GM13977 (cell line): ENCODE results near the gene SRGAP2B.
"Not testable (repeated sequence)": the region's sequence is repeated elsewhere in the genome, so short reads cannot be mapped to it uniquely, and the experiment has no call there.

Experiments used
- DNase-seq: peaks from one replicate; pipeline ENCODE4 v3.0.0; 2012; ENCODE audit warnings: low spot score
- in situ Hi-C: fragments of 300-500 bp; cut with MboI; formaldehyde crosslinking; loops from one replicate; pipeline ENCODE4 v1.12.0; 2022; ENCODE audit warnings: low sequenced_read_pairs, low pct_unique_long_range_greater_than_20kb, mixed read lengths, inconsistent platforms; ENCODE audit not compliant: unreplicated experiment

SRGAP2B gene

DNA sequence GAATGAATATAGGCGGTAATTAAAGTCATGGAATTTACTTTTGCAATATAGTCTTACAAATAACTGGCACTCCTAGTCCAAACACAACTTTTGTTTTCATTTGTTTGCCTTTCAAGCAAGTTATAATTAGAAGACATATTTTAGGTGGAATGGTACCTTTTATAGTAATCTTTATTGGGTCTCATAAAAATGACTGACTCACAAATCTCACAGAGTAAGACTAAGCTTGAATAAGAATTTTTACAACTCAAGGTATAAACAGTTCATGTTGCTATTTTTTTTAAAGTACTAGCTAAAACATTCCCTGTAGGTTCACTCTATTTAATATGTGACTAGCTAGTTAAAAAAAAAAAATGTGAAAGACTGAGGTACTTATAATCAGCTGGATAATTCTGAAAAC lies 6.6 kb upstream of the SRGAP2B start:
- DNase-seq, in situ Hi-C loops: not testable (repeated sequence)

DNA sequence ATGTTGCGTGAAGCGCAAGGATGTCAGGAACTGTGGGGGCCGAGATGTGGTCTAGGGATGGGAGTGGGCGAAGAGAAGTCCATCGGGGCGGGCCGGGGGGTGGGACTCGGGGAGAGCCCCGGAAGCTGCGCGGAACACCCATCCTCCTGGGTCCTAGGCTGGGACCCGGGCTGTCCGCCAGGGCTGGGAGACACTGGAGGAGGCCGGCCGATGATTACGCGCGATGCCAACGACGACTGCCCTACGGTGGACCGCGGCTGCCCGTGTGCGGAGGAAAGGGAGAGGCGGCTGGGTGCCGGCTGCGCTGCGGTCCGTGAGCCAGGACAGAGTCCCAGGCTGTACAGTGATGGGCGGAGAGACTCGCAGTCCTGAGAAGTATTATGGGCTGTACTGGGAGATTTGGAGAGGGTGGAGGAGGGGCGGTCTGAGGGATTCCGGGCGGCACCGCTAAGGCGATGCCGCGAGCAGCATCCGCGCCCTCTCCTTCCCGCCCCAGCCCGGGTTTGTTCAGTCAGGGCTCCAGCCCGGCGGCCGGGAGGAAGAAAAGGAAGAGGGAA lies 395 bp downstream of the SRGAP2B start:
- in situ Hi-C loops, DNase-seq: not testable (repeated sequence)

DNA sequence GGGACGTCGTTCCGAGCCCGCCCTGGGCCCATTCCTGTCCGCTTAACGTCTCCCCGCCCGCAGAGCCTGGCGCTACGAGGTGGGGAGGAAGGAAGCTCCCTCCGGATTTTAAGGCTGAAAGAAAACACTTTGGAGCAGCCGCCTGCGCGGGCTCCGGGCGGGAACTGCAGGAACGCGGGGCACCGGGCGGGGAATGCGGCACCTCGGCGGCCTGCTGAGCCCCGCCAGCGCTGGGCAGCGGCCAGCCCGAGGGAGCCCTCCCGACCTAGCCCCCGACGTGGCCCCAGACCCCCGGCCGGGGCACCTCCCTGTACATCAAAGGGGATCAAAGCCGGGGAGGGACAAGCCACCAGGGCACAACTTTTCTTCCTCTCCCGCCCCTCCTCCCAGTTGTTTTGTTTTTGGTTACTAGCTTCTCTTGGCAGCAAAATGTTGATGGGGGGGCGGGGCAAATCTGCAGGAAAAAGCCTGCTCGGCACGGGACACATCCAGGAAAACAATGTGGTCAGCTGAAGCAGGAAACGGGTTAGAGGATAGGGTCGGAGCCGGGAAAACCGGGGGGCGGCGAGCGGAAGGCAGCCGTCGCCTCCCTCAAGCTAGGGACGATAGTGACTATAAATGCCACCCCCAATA lies 1.5 kb downstream of the SRGAP2B start:
- DNase-seq, in situ Hi-C loops: not testable (repeated sequence)

DNA sequence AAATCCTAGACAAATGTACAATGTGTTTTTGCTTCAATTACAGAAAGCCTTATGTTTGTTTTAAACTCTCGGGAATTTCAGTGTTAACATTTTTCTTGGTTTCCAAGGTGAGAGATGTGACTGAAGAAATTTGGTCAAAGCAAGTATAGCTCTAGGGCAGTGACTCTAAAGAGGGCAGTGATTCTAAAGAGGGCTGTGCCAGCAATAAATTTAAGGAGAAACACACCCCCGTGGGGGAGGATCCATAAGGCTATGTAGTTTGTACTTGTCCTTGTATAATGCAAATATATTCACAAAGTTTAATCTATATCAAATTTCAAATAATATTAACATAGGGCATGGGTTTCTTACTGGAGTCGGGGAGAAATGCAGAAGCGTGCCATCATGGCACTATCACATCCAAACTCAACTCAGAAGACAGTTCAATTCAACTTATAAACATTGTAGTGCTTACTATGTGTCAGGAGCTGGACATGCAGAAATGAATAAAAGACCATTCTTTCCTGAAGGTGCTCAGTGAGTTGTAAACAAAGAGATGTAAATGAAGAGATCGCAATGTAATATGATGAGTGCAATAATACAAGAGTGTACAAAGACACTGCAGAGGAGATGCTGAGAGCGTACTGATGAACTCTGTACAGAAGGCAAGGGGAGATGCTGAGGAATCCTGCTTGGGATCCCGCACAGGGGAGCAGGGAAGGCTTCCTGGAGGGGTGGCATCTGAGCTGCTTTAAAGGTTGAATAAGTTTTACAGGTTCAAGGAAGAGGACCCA lies 12.5 kb downstream of the SRGAP2B start:
- DNase-seq, in situ Hi-C loops: not testable (repeated sequence)

DNA sequence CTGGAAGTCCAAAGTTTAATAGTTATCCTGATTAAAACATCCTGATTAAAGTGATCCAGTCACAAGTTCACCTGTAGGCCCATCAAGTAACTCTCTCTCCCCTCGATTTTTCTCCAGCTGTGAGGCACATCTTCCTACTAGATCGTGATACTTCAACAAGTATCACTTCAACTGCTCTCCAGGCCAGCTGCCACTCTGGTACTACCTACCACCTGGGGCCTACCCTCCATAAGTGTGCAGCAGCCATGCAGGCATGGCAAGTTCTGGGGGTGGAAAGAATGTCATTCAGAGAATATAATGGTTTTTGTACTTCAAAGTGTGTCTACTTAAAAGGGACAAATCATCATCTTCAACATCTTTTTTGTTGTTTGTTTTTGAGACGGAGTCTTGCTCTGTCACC lies 14.9 kb downstream of the SRGAP2B start:
- DNase-seq, in situ Hi-C loops: not testable (repeated sequence)

DNA sequence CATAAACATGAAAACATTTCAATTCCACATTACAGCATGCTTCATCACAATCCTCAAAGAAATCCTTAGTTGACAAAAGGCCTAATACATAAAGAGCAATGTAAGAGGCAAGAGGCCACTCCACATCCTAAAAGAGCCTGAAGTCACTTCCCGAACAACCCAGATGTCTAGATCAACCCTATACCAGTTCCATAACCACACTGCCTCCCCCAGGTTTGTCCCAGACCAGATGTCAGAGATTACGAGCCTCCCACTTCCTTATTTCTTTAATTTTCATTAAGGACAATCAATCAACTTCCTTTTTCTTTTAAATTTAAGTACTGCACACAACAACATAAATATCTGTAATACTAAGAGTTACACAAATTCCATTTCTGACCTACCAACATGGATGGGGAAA lies 15.4 kb downstream of the SRGAP2B start:
- DNase-seq, in situ Hi-C loops: not testable (repeated sequence)

DNA sequence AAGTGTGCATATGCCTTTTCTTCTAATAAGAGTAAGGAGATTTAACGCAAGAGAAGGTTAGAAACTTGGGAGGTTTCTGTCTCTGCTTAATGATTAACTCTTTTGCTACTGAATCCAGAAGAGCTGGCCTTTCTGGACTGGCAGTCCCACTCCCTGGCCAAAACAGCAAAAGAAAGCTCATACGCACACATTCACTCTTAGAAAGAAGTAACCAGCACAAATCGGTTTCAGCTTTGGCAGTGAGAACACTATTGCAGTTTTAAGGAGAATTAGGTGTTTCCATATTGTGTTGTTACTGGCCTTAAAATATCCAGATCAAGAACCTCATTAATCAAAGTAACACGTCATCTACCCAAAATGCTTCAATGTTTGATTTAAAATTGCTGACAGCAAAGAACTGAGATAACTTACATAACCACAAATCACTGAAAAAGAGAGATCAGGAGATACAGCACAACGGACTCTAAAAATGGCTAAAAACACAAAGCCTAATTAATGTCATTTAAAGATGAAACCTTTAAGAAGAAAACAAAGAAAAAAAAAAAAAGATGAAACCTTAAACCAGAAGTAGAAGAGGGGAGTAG lies 16.2 kb downstream of the SRGAP2B start:
- DNase-seq, in situ Hi-C loops: not testable (repeated sequence)

DNA sequence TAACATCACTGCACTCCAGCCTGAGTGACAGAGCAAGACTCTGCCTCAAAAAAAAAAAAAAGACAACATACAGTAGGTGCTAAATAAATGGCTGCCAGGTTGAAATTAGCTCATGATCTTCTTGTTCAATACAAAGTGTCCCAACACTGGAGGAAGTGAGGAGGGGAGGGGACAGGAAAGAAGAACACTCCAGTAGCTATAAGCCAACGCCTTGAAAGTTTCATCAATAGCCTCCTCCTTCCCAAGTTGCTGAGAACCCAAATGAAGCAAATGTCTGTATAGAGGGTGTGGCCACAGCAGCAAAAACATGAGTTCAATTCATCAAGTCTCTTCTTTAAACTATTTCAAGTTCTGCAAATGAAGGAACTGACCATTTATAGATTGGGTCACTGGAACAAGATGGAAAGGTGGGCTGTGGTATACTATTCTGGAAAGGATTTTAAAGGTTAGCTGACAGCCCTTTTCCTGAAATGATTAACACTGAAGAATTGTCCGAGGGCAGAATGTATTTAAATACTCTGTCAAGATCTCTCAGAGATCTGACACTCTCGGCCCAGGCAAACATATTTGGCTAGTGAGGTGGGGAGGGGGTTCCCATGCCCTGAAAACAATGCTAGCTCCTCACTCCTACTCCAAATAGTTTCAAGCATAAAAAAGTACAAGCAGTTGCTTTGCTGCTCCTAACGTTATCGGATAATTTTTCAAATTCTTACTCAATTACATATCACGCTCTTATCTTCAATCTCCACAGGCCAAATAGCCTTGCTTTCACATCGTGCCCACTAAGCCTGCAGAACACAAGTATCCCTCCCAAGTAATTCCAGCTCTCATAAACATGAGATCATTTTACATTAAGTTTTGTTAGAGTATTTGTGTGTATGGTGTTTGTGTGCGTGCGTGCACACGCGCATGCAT lies 17.0 kb downstream of the SRGAP2B start:
- in situ Hi-C loops, DNase-seq: not testable (repeated sequence)

DNA sequence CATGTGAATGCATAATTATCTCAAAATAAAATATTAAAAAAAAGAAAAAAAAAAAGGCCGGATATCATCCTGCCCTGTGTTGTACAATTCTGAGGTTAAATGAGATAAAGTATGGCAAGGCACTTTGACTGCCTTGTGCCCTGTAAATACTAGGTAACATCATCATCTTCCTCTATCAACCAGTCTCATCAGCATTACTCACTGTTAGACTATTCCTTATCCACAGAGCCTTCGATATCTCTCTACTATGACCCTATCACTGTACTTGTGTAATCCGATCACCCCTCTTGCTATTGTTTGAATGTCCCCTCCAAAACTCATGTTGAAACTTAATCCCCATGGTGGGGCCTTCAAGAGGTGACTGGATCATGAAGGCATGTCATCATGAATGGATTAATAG lies 18.3 kb downstream of the SRGAP2B start:
- in situ Hi-C loops, DNase-seq: not testable (repeated sequence)

DNA sequence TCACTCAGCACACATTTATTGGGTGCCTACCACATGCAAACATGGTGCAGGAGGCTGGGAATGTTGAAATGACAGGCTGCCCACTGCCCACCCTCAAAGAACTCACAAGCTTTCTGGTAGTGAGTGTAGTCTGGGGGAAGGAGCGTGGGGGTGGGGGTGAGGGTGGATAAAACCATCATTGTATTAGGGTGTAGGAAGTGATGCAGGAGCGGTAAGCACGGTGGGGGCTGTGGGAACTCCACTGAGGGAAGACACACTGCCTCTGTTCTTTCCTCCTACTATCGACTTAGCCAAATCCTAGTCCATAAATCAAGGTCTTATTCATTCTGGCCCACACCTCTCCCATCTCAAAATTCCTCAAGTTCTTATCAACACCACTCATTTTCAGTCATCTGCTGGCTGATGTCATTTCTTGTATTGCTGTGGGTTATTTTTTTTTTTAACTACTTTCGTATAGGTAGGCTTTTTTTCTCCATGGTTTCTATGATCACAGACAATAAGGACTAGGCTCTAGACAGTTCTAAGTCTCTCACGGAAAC lies 21.0 kb downstream of the SRGAP2B start:
- in situ Hi-C loops, DNase-seq: not testable (repeated sequence)

DNA sequence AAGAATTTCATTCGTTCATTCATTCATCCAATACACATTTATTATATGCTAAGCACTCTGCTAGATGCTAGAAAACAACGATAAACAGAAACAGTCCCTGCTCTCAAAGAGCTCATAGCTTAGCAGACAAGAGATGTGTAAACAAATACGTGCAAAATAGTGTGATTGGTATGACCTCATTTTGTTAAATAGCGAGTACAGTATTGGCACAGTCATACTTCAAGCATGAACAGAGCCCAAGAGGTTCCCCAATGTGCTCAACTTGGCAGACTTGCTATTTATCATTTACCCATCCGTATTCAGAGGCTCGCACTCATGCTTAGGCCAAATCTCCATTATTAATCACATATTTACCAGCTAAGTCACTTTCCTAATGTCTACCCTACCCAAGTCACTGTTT lies 23.6 kb downstream of the SRGAP2B start:
- in situ Hi-C loops, DNase-seq: not testable (repeated sequence)

DNA sequence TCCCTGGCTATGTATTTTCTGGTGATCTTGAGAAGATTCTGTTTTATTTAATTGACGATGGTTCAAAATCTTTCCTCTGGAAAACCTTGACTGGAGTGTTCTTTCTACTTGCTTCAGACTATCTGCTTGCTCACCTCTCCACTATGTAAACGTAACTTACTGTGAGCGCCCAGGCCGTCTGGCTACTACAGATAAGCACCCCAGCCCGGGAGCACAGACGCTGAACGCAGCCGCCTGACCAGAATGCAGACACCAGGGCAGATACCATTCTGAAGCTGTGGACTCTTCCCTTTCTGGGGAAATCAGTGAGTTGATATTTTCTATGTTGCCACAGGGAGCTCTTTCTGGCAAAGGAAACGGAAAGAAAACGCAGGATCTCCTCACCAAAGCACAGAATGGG lies 28.6 kb downstream of the SRGAP2B start:
- DNase-seq, in situ Hi-C loops: not testable (repeated sequence)

DNA sequence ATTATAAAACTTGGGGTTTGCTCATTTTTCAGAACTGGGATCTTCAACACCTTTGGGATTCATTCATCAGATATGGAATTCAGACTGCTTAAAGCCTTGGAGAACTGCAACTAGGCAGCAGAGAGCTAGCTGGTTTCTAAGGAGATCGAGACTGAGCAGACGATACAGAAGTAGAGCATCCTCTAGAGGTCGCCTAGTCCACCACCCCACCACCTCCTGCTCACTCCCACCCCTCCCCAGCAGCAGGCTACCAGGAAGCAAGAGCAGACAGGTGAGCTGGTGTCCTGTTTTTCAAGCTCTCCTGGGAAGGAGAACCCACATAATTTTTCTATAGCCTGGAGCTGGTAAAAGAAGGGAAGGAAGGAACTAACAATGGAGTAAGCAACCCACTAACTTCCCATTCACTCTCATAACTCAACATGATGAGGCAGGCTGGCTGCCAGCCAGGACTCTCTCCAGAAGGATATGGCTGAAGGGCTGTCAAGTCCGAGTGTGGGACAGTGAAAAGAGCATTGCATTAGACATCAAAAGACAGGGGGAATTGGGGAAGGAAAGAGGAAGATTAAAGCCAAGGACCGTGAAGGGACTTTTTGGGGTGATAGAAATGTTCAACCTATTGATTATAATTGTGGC lies 29.8 kb downstream of the SRGAP2B start:
- DNase-seq, in situ Hi-C loops: not testable (repeated sequence)

DNA sequence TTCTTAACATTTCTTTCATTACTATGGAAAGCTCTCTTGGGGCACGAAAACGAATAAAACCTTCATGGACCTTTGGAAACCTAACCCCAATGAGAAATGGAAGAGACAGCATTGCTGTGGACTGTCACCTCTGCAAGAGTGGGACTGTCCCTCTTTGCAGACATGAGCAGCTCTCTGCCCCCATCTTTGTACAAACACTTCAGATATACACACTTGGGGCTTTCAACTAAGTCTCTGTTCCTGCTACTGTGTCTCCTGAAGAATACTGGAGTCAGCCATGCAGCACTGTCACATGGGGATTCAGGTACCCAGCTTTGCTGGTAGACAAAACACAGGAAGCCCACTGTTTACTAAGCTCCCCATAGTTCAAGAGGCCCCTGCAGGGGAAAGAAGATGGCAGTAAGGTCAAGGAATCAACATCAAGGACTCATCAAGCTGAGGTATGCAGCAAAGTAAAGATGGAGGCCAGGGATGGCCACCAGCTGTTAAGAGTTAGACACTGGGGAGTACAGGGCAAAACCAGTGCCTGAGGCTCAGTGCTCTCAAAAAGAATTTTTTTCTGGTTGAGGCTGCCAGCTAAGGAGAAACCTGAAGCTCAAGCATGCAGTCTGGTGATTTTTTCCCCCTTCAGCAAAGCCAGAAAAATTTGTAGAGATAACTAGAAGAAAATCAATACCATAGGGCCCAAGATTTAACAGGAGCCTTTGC lies 31.0 kb downstream of the SRGAP2B start:
- DNase-seq, in situ Hi-C loops: not testable (repeated sequence)

DNA sequence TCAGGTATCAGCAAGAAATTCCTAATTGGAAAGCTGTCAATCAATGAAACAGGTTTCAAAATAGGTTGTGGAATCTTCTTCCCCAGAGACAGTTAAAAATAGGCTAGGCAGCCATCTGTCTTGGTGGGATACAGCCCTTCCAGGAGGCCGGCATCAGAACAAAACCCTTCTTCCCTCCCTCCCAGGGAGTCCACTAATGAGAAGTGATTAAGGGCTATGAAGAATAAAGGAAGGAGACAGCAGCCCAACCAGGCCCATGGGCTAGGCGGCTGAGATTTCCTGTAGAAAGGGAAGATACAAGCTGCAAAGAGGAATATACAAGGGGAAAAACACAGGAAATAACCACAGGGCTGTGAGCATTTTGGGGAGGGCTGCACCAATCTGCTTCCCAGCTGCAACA lies 31.8 kb downstream of the SRGAP2B start:
- in situ Hi-C loops, DNase-seq: not testable (repeated sequence)

DNA sequence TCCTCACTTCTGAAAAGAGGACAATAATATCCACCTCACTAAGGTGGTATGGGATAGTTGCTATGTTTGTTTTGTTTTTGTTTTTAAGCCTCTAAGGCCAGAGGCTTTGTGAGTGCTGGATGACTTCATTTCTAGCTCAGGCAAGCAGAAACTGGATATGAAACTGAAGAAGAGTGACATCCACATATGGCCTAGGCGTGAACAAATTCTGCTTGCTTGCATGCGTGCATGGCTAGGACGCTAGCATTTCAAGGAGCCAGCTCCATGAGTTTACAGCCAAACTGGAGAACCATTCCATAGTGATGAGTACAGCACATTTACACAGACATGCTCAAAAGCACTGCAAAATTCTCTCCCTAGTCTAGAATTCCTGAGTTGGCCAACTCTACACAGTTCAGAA lies 36.9 kb downstream of the SRGAP2B start:
- DNase-seq, in situ Hi-C loops: not testable (repeated sequence)
